ENCODE results near the gene EFCAB14. TPM values are rescaled to one million over a fixed set of nuclear protein-coding genes. Genes with fewer than 3 reads are reported as not detected.
"Not testable (repeated sequence)": the region's sequence is repeated elsewhere in the genome, so short reads cannot be mapped to it uniquely, and the experiment has no call there.

EFCAB14 gene
- total RNA-seq, 2 donors from 2014 or later = 45.6 to 53.8 TPM

DNA sequence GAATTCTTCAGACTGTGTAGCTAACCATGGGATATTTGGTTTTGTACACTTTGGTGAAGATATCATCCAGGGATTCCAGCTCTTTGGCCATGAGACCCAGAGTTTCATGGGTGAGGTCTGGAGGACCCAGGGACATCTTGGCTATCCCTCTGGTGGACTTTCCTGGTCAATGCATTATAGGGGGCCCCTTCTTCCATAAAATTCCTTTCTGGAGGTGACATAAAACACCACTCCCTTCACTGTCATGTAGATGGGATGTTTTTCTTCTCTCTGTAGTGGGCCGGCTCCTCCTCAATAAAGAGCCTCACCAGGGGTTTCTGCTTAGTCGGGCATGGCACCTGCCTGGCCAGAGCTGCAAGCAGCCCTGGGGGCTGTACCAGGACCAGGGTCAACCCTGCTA is 52.9 kb downstream of the EFCAB14 start:
- no peak for ATAC-seq (replicated peaks)
- no peaks in the 10 kb centered on the region for H3K27me3 Mint-ChIP-seq
- peaks cover 15% of the 10 kb centered on the region for H3K4me1 Mint-ChIP-seq
- H3K4me3 Mint-ChIP-seq = no peak overlapping the region
- no peaks in the 10 kb centered on the region for H3K9me3 Mint-ChIP-seq
- H3K27ac Mint-ChIP-seq = peak overlapping the region; percentile 70
- peaks cover 25% of the 10 kb centered on the region for H3K36me3 Mint-ChIP-seq (ENCODE audit: low read depth)

DNA sequence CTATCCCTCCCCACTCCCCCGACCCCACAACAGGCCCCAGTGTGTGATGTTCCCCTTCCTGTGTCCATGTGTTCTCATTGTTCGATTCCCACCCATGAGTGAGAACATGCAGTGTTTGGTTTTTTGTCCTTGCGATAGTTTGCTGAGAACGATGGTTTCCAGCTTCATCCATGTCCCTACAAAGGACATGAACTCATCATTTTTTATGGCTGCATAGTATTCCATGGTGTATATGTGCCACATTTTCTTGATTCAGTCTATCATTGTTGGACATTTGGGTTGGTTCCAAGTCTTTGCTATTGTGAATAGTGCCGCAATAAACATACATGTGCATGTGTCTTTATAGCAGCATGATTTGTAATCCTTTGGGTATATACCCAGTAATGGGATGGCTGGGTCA is 56.0 kb downstream of the EFCAB14 start:
- not testable (repeated sequence) for ATAC-seq (replicated peaks); H3K4me3 Mint-ChIP-seq; H3K27ac Mint-ChIP-seq; H3K9me3 Mint-ChIP-seq; H3K27me3 Mint-ChIP-seq
- Mint-ChIP-seq H3K4me1 (peaks cover 21% of the 10 kb centered on the region), H3K36me3 (ENCODE audit: low read depth) (peaks cover 49% of the 10 kb centered on the region)

DNA sequence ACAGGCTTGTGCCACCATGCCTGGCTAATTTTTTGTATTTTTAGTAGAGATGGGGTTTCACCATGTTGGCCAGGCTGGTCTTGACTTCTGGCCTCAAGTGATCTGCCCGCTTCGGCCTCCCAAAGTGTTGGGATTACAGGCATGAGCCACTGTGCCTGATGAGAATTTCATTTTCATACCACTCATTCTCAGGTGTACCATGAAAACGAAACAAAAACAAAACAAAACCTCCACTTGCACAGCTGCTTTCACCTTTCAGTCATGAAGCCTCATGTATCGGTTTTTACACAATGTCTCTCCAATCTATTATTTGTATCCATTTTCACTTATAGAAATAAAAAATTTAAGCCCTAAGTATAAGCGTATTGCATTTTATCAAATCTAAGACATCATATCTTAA is 58.8 kb downstream of the EFCAB14 start:
- Mint-ChIP-seq H3K4me3 (peak overlapping the region; percentile 39), H3K36me3 (ENCODE audit: low read depth) (peaks cover 74% of the 10 kb centered on the region), H3K27ac (peak overlapping the region; percentile 59)
- not testable (repeated sequence) for H3K27me3 Mint-ChIP-seq, H3K9me3 Mint-ChIP-seq, H3K4me1 Mint-ChIP-seq
- ATAC-seq (replicated peaks) = peak; percentile 75

DNA sequence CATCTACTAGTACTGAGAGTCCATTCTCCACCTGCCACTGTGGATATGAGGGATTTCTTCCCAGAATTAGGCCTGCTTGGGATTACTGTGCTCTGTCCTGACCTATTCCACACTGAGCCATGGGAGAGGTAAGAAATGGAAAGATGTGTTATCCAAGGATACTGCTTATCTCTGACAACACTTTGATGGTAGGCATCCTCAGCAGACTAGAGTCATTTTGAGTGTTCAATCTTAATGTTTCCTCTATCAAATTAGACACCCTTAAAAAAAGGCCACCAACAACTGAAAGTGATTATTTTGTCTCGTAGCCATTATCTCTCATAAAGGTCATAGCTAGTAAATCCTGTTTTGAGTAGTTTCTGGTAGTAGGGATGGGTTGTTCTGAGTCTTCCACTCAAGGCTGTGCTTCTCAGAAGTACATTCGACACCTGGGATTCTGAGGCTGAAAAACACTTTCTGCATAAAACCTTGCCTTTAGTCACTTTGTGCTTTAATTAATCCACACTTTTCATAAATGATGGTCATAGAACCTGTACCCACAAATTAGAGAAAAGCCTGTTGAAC is 59.5 kb downstream of the EFCAB14 start:
- peaks cover 6% of the 10 kb centered on the region for H3K4me1 Mint-ChIP-seq
- H3K9me3 Mint-ChIP-seq = no peaks in the 10 kb centered on the region
- H3K27me3 Mint-ChIP-seq = no peaks in the 10 kb centered on the region
- H3K4me3 Mint-ChIP-seq = peak overlapping the region; percentile 39
- ATAC-seq (replicated peaks) = peak; percentile 74
- H3K27ac Mint-ChIP-seq = peak overlapping the region; percentile 54
- H3K36me3 Mint-ChIP-seq (ENCODE audit: low read depth) = peaks cover 74% of the 10 kb centered on the region

DNA sequence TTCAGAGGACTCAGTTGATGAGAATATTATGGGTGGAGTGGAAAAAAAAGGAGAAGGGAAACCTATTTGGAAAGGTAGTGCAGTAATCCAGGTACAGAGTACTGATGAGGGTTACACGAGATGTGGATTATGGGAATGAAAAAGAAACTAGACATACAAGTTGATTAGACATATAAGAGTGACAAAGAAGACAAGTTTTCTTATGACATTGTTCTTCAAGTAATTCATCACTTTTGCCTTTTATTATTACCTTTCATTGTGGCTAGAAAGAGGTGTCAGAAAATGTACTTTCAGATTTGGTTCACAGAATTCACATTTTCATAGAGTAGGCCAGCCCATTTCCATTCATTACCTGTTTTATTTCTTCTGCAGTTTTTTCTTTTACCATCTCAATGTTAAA is 61.1 kb downstream of the EFCAB14 start:
- Mint-ChIP-seq H3K36me3 (ENCODE audit: low read depth) (peaks cover 73% of the 10 kb centered on the region), H3K27me3 (no peaks in the 10 kb centered on the region), H3K4me1 (peaks cover 11% of the 10 kb centered on the region), H3K9me3 (no peaks in the 10 kb centered on the region), H3K27ac (no peak overlapping the region), H3K4me3 (no peak overlapping the region)
- ATAC-seq (replicated peaks) = peak; percentile 47

DNA sequence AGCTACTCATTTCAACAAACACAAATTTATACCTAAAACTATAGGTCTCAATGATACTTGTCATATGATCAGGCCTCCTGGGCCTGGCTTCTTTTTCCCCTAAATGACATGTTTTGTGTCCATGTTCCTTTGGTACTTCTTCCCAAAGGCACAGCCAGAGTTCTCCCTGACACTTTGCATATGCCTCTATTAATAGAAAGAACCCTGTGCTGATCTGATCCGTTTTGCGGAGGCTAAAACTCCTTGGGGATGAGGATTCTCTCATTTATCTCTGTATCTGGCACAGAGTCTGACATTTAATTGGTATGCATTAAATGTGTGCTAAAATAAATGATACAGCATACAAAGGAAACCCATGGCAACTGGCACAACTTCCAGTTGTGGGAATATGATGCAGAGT is 62.3 kb downstream of the EFCAB14 start:
- H3K9me3 Mint-ChIP-seq = no peaks in the 10 kb centered on the region
- H3K27me3 Mint-ChIP-seq = no peaks in the 10 kb centered on the region
- H3K27ac Mint-ChIP-seq = no peak overlapping the region
- ATAC-seq (replicated peaks) = no peak
- no peak overlapping the region for H3K4me3 Mint-ChIP-seq
- H3K36me3 Mint-ChIP-seq (ENCODE audit: low read depth) = peaks cover 84% of the 10 kb centered on the region
- H3K4me1 Mint-ChIP-seq = peaks cover 11% of the 10 kb centered on the region

DNA sequence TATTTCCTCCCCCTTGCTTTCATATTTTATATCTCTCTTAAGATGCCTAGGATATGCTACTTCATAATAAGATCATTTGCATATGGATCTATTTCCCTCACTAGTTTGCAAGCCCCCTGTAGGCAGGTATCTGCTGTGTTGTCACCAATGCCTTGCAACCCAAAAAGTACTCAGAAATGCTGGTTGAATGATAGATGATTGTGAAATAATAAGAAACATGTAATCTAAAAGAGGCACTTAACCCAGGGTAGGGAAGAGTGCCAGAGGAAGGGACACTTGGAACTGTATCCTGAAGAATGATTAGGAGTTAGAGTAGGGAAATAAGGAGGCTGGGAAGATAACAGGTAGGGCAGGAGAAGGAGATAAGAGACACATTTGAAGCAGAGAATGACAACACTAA is 63.1 kb downstream of the EFCAB14 start:
- H3K9me3 Mint-ChIP-seq = no peaks in the 10 kb centered on the region
- H3K27ac Mint-ChIP-seq = no peak overlapping the region
- ATAC-seq (replicated peaks) = no peak
- H3K27me3 Mint-ChIP-seq = no peaks in the 10 kb centered on the region
- H3K4me1 Mint-ChIP-seq = peaks cover 11% of the 10 kb centered on the region
- H3K36me3 Mint-ChIP-seq (ENCODE audit: low read depth) = peaks cover 92% of the 10 kb centered on the region
- no peak overlapping the region for H3K4me3 Mint-ChIP-seq

DNA sequence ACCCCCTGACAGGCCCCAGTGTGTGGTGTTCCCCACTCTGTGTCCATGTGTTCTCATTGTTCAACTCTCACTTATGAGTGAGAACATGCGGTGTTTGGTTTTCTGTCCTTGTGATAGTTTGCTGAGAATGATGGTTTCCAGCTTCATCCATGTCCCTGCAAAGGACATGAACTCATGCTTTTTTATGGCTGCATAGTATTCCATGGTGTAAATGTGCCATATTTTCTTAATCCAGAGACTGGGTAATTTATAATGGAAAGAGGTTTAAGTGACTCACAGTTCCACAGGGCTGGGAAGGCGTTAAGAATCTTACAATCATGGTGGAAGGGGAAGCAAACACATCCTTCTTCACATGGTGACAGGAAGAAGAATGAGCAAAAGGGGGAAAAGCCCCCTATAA is 64.2 kb downstream of the EFCAB14 start:
- H3K4me1 Mint-ChIP-seq = peaks cover 11% of the 10 kb centered on the region
- not testable (repeated sequence) for H3K27ac Mint-ChIP-seq, H3K9me3 Mint-ChIP-seq

GRCh38 chr1:46654012-46654411 is 64.9 kb downstream of the EFCAB14 start:
- H3K9me3 Mint-ChIP-seq = peaks cover 3% of the 10 kb centered on the region
- no peak for ATAC-seq (replicated peaks)
- no peak overlapping the region for H3K4me3 Mint-ChIP-seq
- peaks cover 94% of the 10 kb centered on the region for H3K36me3 Mint-ChIP-seq (ENCODE audit: low read depth)
- peaks cover 5% of the 10 kb centered on the region for H3K4me1 Mint-ChIP-seq
- H3K27me3 Mint-ChIP-seq = no peaks in the 10 kb centered on the region
- peak overlapping the region; percentile 79 for H3K27ac Mint-ChIP-seq

More for the DNA sequence above, 64.2 kb downstream of the EFCAB14 start:
- H3K4me3 Mint-ChIP-seq; H3K27me3 Mint-ChIP-seq; ATAC-seq (replicated peaks): not testable (repeated sequence)
- peaks cover 94% of the 10 kb centered on the region for H3K36me3 Mint-ChIP-seq (ENCODE audit: low read depth)

- ATAC-seq (replicated peaks) = peak; percentile 80
- H3K9me3 Mint-ChIP-seq = peaks cover 3% of the 10 kb centered on the region
- peaks cover 97% of the 10 kb centered on the region for H3K36me3 Mint-ChIP-seq (ENCODE audit: low read depth)
- peak overlapping the region; percentile 16 for H3K4me3 Mint-ChIP-seq
- peaks cover 5% of the 10 kb centered on the region for H3K4me1 Mint-ChIP-seq
- H3K27ac Mint-ChIP-seq = peak overlapping the region; percentile 79
- H3K27me3 Mint-ChIP-seq = no peaks in the 10 kb centered on the region
These were observed 65.4 kb downstream of the EFCAB14 start for GRCh38 chr1:46653405-46653958.

DNA sequence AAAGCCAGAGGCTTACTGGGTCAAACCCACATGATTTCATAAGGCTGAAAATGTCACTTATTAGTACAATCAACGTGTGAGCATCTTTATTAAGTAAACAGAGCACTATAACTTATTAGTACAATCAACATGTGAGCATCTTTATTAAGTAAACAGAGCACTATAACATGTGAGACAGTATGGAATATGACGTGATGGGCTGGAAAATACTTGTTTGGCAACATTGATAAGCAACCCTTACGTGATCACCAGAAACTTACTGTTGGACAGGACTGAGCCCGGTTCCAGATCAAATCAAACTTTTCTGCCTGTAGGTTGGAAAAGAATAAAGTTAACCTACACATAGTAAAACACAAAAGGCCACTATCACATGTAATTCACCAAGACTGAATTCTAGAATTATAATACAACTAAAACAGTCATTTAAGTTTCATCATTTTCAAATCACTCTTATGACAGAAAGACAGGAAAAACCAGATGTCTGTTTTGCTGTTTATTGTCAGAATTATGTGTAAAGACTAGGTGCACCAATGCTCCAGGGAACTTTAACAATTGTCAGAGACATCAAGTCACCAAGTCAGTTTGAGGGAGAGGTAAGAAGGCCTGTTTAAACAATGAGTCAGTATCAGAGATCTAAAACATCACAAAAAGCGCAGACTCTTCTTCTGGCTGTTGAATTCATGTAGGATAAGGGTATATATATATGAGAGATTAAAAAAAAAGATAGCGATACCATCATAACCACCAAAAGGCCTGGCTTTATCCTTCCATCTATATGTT is 66.4 kb downstream of the EFCAB14 start:
- Mint-ChIP-seq H3K36me3 (ENCODE audit: low read depth) (peaks cover 92% of the 10 kb centered on the region), H3K4me3 (no peak overlapping the region), H3K4me1 (peaks cover 6% of the 10 kb centered on the region), H3K9me3 (peaks cover 3% of the 10 kb centered on the region), H3K27ac (peak overlapping the region; percentile 79), H3K27me3 (no peaks in the 10 kb centered on the region)
- ATAC-seq (replicated peaks) = no peak

GRCh38 chr1:46651152-46651551 is 67.8 kb downstream of the EFCAB14 start:
- not testable (repeated sequence) for H3K27me3 Mint-ChIP-seq; H3K4me3 Mint-ChIP-seq; H3K27ac Mint-ChIP-seq; H3K9me3 Mint-ChIP-seq; ATAC-seq (replicated peaks)
- H3K36me3 Mint-ChIP-seq (ENCODE audit: low read depth) = peaks cover 94% of the 10 kb centered on the region
- peaks cover 15% of the 10 kb centered on the region for H3K4me1 Mint-ChIP-seq

DNA sequence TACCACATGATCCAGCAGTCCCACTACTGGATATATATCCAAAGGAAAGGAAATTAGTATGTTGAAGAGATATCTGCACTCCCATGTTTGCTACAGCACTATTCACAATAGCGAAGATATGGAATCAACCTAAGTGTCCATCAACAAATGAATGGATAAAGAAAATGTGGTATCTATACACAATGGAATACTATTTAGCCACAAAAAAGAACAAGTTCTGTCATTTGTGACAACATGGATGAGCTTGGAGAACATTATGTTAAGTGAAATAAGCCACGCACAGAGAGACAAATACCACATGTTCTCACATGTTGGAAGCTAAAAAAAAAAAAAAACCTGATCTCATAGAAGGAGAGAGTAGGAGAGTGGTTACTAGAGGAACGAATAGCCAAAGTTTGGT is 68.4 kb downstream of the EFCAB14 start:
- ATAC-seq (replicated peaks) = no peak
- no peak overlapping the region for H3K27ac Mint-ChIP-seq
- peaks cover 3% of the 10 kb centered on the region for H3K9me3 Mint-ChIP-seq
- peaks cover 15% of the 10 kb centered on the region for H3K4me1 Mint-ChIP-seq
- H3K36me3 Mint-ChIP-seq (ENCODE audit: low read depth) = peaks cover 88% of the 10 kb centered on the region
- H3K27me3 Mint-ChIP-seq = no peaks in the 10 kb centered on the region
- H3K4me3 Mint-ChIP-seq = no peak overlapping the region

- peaks cover 3% of the 10 kb centered on the region for H3K9me3 Mint-ChIP-seq
- no peak overlapping the region for H3K4me3 Mint-ChIP-seq
- no peaks in the 10 kb centered on the region for H3K27me3 Mint-ChIP-seq
- no peak for ATAC-seq (replicated peaks)
- peaks cover 15% of the 10 kb centered on the region for H3K4me1 Mint-ChIP-seq
- H3K36me3 Mint-ChIP-seq (ENCODE audit: low read depth) = peaks cover 86% of the 10 kb centered on the region
- no peak overlapping the region for H3K27ac Mint-ChIP-seq
These were observed 69.2 kb downstream of the EFCAB14 start for GRCh38 chr1:46649764-46650163.

- Mint-ChIP-seq H3K36me3 (ENCODE audit: low read depth) (peaks cover 78% of the 10 kb centered on the region), H3K9me3 (peaks cover 3% of the 10 kb centered on the region), H3K4me3 (no peak overlapping the region), H3K27me3 (no peaks in the 10 kb centered on the region), H3K4me1 (peaks cover 10% of the 10 kb centered on the region), H3K27ac (peak overlapping the region; percentile 35)
- peak; percentile 68 for ATAC-seq (replicated peaks)
These were observed 71.3 kb downstream of the EFCAB14 start for GRCh38 chr1:46647611-46648010.
